GM18520 (cell line): ENCODE results near the gene KIF1A.

Source experiments
- ATAC-seq: cut with Tn5 transposase; IDR thresholded peaks from one replicate; pipeline ENCODE4 v1.9.1; 2021; ENCODE audit not compliant: unreplicated experiment

KIF1A gene

DNA sequence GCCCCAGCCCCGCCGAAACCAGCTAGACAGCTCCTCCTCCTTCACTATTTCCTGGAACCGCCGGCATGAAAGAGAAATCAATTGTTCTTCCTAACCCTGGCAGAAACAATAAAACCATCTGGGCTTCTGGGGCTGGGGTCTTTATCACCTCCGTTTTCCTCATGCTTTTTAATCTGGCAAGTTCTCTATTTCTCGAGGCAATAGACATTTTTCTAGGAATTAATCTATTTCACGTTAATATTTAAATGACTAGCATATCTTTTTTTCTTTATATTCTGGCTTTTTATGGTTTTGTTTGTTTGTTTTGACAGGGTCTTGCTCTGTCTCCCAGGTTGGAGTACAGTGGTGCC, 1.4 kb upstream of the KIF1A start:
- no peak for ATAC-seq

- no peak for ATAC-seq
Measured at GRCh38 chr2:240820607-240821428, 799 bp upstream of the KIF1A start.

DNA sequence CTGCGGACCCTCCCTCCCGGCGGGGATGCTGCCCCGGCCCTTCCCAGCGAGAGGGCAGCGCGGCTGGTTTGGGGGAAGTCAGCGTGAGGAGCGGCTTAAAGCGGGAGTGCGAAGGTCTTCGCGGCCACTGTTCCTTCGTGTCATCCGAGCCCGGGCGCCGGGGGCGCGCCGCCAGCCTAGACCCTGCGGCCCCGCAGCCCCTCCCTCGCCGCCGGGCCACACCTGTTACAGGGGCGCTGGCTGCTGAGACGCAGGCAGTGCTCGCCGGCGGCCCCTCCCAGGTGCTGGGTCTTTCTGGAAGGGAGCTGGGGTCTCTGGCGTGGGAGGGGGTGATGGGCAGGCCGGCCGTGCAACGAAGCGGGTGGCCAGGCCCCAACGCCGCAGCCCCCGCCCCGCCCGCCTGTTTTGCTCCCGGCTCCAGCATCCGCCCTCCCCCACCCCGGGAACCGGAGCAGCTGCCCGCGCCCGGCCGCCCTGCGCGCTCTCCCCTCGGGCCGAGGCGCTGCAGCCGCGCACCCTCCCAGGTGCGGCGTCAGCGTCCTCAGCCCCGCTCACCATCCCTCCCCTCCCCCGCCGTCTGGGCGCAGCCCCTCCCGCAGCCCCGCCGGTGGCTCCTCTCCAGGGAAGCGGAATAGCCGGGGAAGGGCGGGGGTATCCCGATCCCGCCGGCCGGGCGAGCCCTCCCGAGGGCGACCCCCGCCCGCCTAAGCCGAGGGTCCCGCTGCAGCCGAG, 727 bp downstream of the KIF1A start:
- no peak for ATAC-seq

DNA sequence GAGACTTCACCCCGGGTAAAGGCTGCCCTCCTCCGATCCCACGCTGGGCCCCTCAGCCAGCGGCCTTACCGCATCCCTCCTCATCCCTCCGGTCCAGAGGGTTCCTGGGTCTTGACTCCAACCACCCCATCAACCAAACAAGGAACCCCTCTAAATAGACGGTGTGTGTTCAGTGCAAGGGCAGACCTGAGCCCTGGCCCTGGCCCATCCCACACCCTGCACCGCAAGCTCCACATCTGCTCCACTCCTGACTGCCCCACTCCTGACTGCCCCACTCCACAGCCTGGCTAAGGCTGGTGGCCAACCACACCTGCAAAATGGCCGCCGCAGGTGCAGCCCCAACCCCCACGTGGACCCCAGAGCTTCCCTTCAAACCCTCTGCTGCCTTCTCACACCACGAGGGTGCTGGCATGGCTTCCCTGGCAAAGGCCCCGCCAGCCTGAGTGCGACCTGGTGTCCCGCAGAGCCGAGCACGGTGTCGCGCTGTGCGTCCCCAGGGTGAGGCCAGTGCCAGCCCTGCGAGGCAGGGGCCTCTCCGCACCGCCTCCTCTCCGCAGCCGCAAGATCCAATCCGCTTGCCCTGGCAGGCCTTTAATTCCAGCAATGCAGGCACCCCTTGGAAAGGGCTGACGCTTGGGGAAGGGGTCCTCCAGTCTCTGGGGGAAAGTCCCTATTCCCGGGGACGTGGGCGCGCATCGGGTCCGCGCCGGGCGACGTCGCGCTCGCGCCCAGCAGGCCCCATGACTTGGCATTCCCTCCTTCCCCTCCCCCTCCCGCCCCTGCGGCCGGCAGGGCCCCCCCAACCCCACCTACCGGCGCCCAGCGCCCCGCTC, 1.5 kb downstream of the KIF1A start:
- ATAC-seq = no peak

GRCh38 chr2:240817496-240818292, 2.3 kb downstream of the KIF1A start:
- ATAC-seq = no peak

DNA sequence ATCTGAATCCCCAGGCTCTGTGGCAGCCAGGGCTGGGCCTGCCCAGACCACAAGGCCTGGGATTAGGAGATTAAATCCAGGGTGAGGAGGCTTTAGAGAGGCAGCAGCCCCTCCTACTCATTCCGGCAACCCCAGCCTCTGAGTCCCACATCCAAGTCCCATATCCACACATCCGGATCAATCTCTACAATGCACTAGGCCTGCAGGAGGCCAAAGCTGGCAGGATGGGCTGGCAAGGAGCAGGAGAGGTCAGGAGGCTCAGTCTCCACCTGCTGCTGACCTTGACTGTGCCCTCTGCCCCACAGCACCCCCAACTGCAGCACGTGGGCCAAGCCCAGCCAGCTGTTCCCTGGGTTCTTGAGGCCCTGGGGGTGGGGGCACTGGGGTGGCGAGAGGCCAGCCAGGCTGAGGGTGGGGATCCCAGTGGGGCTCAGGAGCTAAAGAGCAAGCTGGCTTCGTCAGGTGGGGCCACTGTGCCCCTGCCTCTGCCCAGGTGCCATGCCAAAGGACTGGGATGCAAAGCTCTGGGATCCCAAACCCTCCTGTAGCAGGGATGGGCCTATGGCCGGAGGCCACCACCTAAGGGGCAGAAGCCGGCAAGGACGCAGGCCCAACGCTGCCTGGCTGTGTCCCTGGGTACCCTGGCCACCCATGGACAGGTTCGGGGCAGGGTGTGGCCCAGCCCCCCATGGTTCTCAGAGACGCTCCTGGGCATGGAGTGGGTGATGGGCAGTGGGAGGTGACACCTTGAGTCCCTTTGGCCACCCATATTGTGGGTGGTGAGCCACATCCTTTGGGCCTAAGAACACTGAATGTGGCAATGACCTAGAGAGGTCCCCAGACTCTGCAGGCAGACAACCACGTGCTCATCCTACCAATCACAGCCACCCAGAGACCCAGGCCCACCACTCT, 3.2 kb downstream of the KIF1A start:
- no peak for ATAC-seq

GRCh38 chr2:240815761-240816583, 4.0 kb downstream of the KIF1A start:
- no peak for ATAC-seq

DNA sequence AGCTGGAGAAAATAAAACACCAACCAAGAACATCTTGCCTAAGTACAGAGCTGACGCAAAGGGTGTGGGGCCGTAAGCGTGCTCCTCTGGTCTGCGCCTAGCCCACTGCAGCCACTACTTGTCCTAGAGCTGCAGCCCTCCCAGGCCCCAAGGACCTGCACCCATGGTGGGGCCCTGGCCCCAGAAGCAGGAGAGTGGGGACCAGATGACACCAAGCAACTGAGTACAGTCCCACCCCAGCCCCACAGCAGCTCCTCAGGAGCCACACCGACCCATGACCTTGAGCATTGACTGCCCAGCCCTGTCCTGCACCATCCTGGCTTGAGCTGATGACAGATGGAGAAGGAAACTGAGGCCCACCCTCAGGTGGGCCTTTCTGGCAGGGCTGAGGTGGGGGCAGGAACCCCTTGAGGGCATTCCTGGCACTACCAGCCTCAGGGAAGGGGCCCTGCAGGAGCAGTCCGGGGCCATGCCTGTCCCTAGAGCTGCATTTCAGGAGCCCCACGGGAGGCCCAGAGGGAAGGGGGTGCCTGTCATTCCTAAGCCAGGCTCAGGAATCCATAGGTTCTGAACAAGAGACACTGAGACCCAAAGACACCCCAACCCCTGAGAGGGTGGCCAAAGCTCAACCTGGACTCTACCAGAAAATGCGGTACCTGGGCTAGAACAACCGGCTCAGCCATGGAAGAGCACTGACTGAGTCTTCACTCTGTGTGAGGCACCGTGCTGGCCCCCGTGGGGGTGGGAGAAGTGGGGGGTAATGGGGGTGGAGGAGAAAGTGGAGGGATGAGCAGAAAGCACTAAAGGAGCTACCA, 4.9 kb downstream of the KIF1A start:
- no peak for ATAC-seq

- ATAC-seq = no peak
Measured at GRCh38 chr2:240814280-240814679, 5.7 kb downstream of the KIF1A start.

DNA sequence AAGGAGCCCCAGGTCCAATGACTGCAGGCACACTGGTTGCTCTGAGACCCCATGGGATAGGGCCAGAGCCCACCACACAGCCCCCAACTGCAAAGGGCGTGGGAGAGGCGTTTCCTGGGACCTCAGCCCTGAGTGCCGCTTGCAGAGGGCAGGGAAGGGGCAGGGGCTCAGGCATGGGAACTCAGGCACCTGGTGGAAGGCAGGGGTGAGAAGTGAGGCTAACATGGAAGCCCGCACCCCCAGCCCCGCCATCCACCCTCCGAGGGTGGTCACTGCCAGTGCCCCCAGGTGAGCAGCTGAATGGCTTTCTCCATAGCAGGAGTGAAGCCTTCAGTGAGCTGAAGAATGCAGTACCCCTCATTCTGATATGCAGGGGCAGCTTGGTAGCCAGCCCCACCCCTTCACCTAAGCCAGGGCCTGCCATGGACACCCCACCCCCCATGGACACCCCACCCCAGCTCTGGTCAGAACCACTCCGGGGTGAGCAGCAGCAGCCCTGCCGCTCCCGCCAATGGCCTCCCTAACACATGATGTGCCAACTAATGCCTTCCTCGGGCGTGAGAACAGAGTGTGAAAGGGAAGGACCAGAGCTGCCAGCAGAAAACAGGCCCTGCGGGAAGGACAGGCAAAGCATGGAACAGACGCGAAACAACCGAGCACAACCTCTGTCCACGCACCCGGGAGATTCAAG, 6.6 kb downstream of the KIF1A start:
- no peak for ATAC-seq

DNA sequence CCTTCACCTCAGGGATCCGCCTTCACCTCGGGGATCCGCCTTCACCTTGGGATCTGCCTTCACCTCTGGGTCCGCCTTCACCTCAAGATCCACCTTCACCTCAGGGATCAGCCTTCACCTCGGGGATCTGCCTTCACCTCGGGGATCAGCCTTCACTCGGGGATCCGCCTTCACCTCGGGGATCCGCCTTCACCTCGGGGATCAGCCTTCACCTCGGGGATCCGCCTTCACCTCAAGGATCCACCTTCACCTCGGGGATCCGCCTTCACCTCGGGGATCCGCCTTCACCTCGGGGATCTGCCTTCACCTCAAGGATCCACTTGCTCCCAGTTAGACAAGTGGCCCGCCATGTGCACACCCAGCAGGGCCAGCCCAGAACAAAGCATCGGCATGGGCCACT, 7.3 kb downstream of the KIF1A start:
- no peak for ATAC-seq

GRCh38 chr2:240812301-240812680, 7.7 kb downstream of the KIF1A start:
- no peak for ATAC-seq

- ATAC-seq = no peak
Measured at GRCh38 chr2:240811346-240812300, 8.4 kb downstream of the KIF1A start.

- ATAC-seq = no peak
Measured at GRCh38 chr2:240810621-240811020, 9.4 kb downstream of the KIF1A start.

DNA sequence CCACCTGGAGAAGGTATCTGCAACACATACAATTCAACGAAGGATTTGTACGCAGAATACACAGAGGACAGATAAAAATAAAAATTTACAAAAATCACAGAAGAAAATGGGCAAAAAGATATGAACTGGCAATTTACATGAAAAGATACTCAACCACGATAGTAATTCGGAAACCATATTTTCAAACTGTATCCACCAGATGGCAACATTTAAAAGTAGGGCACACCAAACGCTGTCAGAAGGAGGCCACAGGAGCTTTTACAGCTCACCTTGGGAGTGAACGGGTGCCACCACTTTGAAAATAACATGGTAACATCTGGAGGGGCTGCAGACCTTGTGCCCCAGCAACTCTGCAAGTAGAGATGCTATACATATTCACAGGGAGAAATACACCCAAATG, 9.8 kb downstream of the KIF1A start:
- no peak for ATAC-seq

GRCh38 chr2:240809276-240809675, 10.7 kb downstream of the KIF1A start:
- ATAC-seq = no peak
